Lower leg skin (tissue), 4 donors: Measurements from ENCODE around the gene DAPK2. TPM values are rescaled to one million over a fixed set of nuclear protein-coding genes. Genes with fewer than 3 reads are reported as not detected.

Source experiments
- DNase-seq, 2 donors: peaks; one replicate each; pipeline ENCODE4 v3.0.0-alpha.2; 2019; ENCODE audit warnings: low spot score in 2 of 2
- H3K4me3 ChIP-seq: fragments of 200-600 bp; sonication (generic); 2 replicates; pipeline ENCODE4 v1.5.1; 2017; ENCODE audit warnings: mild to moderate bottlenecking, low read depth; ENCODE audit not compliant: poor library complexity, severe bottlenecking
- CTCF ChIP-seq, 3 donors: fragments of 450-650 bp; IDR thresholded peaks; one replicate each; pipeline ENCODE4 v1.5.1; 2016; ENCODE audit warnings: antibody characterized with exemption in 3 of 3, mild to moderate bottlenecking in 3 of 3, moderate library complexity in 2 of 3
- POLR2A ChIP-seq, 2 donors: fragments of 450-650 bp; IDR thresholded peaks; one replicate each; pipeline ENCODE4 v1.6.1; 2016 to 2017; ENCODE audit warnings: antibody characterized with exemption in 2 of 2, mild to moderate bottlenecking in 1 of 2, moderate library complexity in 1 of 2
- WGBS, 2 donors: methylation state at CpG; one replicate each; pipeline ENCODE4 v1.1.5; 2018; 5-methylcytosine and 5-hydroxymethylcytosine counted together
- intact Hi-C: fragments of 100-400 bp; cut with DNase I; formaldehyde crosslinking; loops from one replicate; pipeline ENCODE4 v1.15.0; 2023; ENCODE audit warnings: low total_unique reads
- total RNA-seq, 4 donors: library from RNA; depleted of rRNA; stranded (reverse); fragments of >200 nt; gene quantifications; one replicate each; pipeline ENCODE4 v1.1.0, GENCODE V29; 2016

The DAPK2 gene
- total RNA-seq, 4 donors from 2014 or later = 10.9 to 27.5 (median 13.3) TPM

GRCh38 chr15:63905558-63906265, 140.6 kb downstream of the DAPK2 start:
- TF ChIP-seq CTCF (IDR thresholded peaks at IDR 0.05) (no peak), POLR2A (IDR thresholded peaks at IDR 0.05) (no peak)
- H3K4me3 ChIP-seq = no peak overlapping the region
- intact Hi-C loops = no loop called here
- WGBS, 2 donors = 71 to 78% methylated on average over 8 of the region's 8 CpGs
- DNase-seq = no peak

DNA sequence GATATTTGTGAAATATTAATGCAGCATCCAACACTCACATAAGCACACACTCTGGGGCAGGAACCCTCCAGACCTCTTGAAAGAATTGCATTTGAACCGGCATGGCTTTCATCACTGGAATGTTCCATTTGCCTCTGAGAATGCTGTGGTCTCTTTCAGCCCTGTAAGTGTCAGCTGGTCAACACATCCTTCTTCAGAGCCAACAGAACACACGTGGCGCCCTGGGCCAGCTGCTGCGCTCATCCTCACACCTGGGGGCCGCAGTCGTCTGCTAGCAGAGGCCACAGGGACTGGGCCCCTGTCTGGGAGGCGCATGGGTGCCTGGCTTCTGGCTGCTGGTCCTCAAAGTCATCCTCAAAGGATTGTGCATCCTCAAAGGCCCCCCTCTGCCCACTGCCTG, 141.2 kb downstream of the DAPK2 start:
- H3K4me3 ChIP-seq = no peak overlapping the region
- DNase-seq = no peak
- WGBS, 2 donors = 86 to 88% methylated on average over 6 to 7 of the region's 7 CpGs
- intact Hi-C loops = no loop called here
- TF ChIP-seq POLR2A (IDR thresholded peaks at IDR 0.05) (no peak), CTCF (IDR thresholded peaks at IDR 0.05) (no peak)

- H3K4me3 ChIP-seq = no peak overlapping the region
- TF ChIP-seq CTCF (IDR thresholded peaks at IDR 0.05) (no peak), POLR2A (IDR thresholded peaks at IDR 0.05) (no peak)
- intact Hi-C loops = no loop called here
- WGBS, 2 donors = 75 to 87% methylated on average over 4 of the region's 4 CpGs
- DNase-seq = no peak
These were observed 142.2 kb downstream of the DAPK2 start for GRCh38 chr15:63904042-63904441.

- intact Hi-C loops = no loop called here
- DNase-seq = no peak
- H3K4me3 ChIP-seq = no peak overlapping the region
- TF ChIP-seq POLR2A (IDR thresholded peaks at IDR 0.05) (no peak), CTCF (IDR thresholded peaks at IDR 0.05) (no peak)
- WGBS, 2 donors = 70 to 84% methylated on average over 8 of the region's 8 CpGs
These were observed 143.6 kb downstream of the DAPK2 start for GRCh38 chr15:63902671-63903035.

DNA sequence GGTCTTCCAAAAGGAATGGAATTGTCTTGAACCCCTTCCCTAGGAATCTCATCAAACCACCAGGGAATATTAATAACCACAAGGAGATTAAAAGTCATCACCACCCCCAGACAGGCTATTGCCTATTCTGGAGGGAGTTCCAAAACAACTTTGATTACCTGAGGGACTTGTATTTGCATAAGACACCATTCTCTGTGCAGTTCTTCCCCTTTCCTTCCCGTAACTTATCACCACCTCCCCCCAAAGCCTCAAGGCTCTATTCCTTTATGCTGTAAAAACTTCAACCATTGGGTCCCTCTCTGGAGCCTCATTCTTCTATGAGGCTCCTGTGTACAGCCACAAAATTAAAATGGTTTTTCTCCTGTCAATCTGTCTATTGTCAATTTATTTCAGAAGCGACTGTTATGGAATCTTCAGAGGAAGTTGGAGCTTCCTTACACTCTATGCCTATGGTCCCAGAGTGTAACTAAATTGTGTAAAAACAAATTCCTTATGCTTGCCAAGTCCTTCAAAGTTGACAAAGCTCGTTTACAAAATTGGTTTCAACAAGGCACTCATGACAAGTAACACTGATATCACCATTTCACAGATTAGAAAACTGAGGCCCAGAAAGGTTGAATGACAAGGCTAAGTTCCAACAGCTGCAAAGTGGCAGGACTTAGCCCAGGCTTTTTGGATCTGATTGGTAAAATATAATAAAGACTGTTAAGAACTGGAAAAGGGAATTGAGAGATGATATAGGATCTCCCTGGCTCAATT, 144.2 kb downstream of the DAPK2 start:
- no peak for TF ChIP-seq CTCF (IDR thresholded peaks at IDR 0.05)
- no peak for TF ChIP-seq POLR2A (IDR thresholded peaks at IDR 0.05)
- DNase-seq = no peak
- 63 to 73% methylated on average over 3 of the region's 3 CpGs for WGBS, 2 donors
- H3K4me3 ChIP-seq = no peak overlapping the region
- intact Hi-C loops = no loop called here
